DND-41 (cell line): ENCODE results near the gene LMAN1.

ENCODE experiments used
- ATAC-seq: fragments of 200-7000 bp; cut with Tn5 transposase; 3 replicates; pipeline ENCODE4 v1.9.1; 2021; ENCODE audit warnings: low read depth; ENCODE audit not compliant: insufficient read depth
- DNase-seq: peaks from one replicate; pipeline ENCODE4 v3.0.0-alpha.2; 2020
- H2AFZ ChIP-seq: 2 replicates; pipeline ENCODE4 v1.6.0; 2012; ENCODE audit warnings: low read depth, low read length
- H3K27ac ChIP-seq: 2 replicates; pipeline ENCODE4 v1.5.1; 2012; ENCODE audit warnings: low read length, inconsistent platforms
- H3K27me3 ChIP-seq: fragments of 200-600 bp; sonication (generic); 2 replicates; pipeline ENCODE4 v1.6.0; 2012; ENCODE audit warnings: low read length, mild to moderate bottlenecking, inconsistent platforms; ENCODE audit not compliant: insufficient read depth, poor library complexity
- H3K36me3 ChIP-seq: 2 replicates; pipeline ENCODE4 v1.5.1; 2012; ENCODE audit warnings: low read length, inconsistent platforms; ENCODE audit not compliant: insufficient read depth
- H3K4me1 ChIP-seq: 2 replicates; pipeline ENCODE4 v1.5.1; 2012; ENCODE audit warnings: mild to moderate bottlenecking, low read length; ENCODE audit not compliant: insufficient read depth
- H3K4me2 ChIP-seq: 2 replicates; pipeline ENCODE4 v1.6.0; 2012; ENCODE audit warnings: mild to moderate bottlenecking, moderate library complexity, low read length, inconsistent platforms; ENCODE audit not compliant: insufficient read depth
- H3K4me3 ChIP-seq, 2 experiments: fragments of 200-600 bp in 1 of 2; shearing (Covaris generic) in 1 of 2; 2 replicates each; pipeline ENCODE4 v1.5.1; 2012 to 2016; ENCODE audit warnings: inconsistent platforms in 2 of 2, low read length in 2 of 2, mild to moderate bottlenecking in 2 of 2, low read depth in 1 of 2, moderate library complexity in 1 of 2
- H3K79me2 ChIP-seq: 2 replicates; pipeline ENCODE4 v1.6.0; 2012; ENCODE audit warnings: low read length, inconsistent platforms; ENCODE audit not compliant: insufficient read depth
- H3K9ac ChIP-seq: 2 replicates; pipeline ENCODE4 v1.6.0; 2012; ENCODE audit warnings: low read depth, mild to moderate bottlenecking, inconsistent platforms, low read length, moderate library complexity
- H3K9me3 ChIP-seq: 2 replicates; pipeline ENCODE4 v1.5.1; 2012; ENCODE audit warnings: low read length, moderate library complexity, mild to moderate bottlenecking, inconsistent platforms; ENCODE audit not compliant: insufficient read depth, severe bottlenecking
- H4K20me1 ChIP-seq: 2 replicates; pipeline ENCODE4 v1.6.0; 2012; ENCODE audit warnings: low read length; ENCODE audit not compliant: insufficient read depth
- EZH2 ChIP-seq: IDR thresholded peaks from 3 replicates; pipeline ENCODE4 v1.6.1; 2012; ENCODE audit warnings: borderline replicate concordance, low read depth, mild to moderate bottlenecking, moderate library complexity, low read length, inconsistent platforms; ENCODE audit not compliant: severe bottlenecking
- TF ChIP-seq, protein P1 (sequence below): IDR thresholded peaks from 2 replicates; pipeline ENCODE4 v1.5.1; 2012; ENCODE audit warnings: borderline replicate concordance, low read length, moderate library complexity, mild to moderate bottlenecking; ENCODE audit not compliant: poor library complexity, severe bottlenecking; ENCODE audit errors: extremely low read depth

LMAN1 gene

GRCh38 chr18:59387687-59388565, 28.9 kb upstream of the LMAN1 start:
- no peaks in the 10 kb centered on the region for H3K27me3 ChIP-seq

DNA sequence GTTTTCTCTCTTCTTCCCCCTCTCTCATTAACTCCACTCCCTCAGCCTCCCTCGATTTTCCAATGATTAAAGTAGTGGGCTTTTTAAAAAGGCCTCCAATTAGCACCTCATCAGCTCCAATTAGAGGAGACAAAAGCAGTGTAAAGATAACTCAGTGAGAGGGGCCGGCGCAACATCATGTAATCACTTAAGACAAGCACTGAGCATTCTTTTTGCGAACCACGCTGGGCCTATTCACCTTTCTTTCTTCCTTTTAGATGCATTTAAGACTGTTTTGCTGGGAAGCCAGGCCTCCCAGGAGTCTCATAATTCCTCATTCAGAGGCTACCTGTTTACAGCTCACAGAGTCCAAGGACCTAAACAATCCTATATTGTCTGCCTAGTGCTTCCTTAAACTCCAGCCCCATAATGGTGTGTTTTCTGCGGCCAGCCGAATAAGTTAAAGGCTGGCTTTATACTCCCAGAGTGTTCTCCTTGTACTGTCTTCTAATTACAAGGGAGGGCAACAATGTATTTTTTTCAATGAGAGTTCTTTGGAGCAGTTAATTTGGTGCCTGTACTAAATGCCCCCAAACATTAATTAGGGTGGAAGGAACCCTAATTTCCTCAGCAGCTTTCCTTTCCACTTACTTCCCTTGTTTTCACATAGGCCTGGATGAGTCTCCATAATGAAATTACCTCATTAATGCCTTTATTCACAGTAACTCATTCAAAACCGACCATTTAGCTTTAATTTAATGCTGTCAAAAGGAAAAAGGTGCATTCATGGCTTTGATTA, 28.0 kb upstream of the LMAN1 start:
- TF ChIP-seq EZH2: no peak
- TF ChIP-seq, protein P1, sequence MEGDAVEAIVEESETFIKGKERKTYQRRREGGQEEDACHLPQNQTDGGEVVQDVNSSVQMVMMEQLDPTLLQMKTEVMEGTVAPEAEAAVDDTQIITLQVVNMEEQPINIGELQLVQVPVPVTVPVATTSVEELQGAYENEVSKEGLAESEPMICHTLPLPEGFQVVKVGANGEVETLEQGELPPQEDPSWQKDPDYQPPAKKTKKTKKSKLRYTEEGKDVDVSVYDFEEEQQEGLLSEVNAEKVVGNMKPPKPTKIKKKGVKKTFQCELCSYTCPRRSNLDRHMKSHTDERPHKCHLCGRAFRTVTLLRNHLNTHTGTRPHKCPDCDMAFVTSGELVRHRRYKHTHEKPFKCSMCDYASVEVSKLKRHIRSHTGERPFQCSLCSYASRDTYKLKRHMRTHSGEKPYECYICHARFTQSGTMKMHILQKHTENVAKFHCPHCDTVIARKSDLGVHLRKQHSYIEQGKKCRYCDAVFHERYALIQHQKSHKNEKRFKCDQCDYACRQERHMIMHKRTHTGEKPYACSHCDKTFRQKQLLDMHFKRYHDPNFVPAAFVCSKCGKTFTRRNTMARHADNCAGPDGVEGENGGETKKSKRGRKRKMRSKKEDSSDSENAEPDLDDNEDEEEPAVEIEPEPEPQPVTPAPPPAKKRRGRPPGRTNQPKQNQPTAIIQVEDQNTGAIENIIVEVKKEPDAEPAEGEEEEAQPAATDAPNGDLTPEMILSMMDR: no peak
- no peak overlapping the region for H3K4me2 ChIP-seq
- H3K4me3 ChIP-seq: no peak overlapping the region
- H3K27me3 ChIP-seq: no peaks in the 10 kb centered on the region
- no peaks in the 10 kb centered on the region for H4K20me1 ChIP-seq
- H3K9me3 ChIP-seq: no peaks in the 10 kb centered on the region
- H3K36me3 ChIP-seq: no peaks in the 10 kb centered on the region
- DNase-seq (no peak), ATAC-seq (no peak)
- no peaks in the 10 kb centered on the region for H3K4me1 ChIP-seq
- no peak overlapping the region for H3K27ac ChIP-seq
- no peaks in the 10 kb centered on the region for H3K79me2 ChIP-seq
- no peak overlapping the region for H2AFZ ChIP-seq
- H3K9ac ChIP-seq: no peak overlapping the region

More at GRCh38 chr18:59387687-59388565, 28.9 kb upstream of the LMAN1 start:
- TF ChIP-seq, protein P1: no peak
- TF ChIP-seq EZH2: no peak
- DNase-seq (no peak), ATAC-seq (no peak)
- Histone ChIP-seq H3K36me3 (no peaks in the 10 kb centered on the region), H3K79me2 (no peaks in the 10 kb centered on the region), H3K4me3 (no peak overlapping the region), H4K20me1 (no peaks in the 10 kb centered on the region), H3K27ac (no peak overlapping the region), H3K4me1 (no peaks in the 10 kb centered on the region), H3K4me2 (no peak overlapping the region), H3K9me3 (no peaks in the 10 kb centered on the region), H2AFZ (no peak overlapping the region), H3K9ac (no peak overlapping the region)

DNA sequence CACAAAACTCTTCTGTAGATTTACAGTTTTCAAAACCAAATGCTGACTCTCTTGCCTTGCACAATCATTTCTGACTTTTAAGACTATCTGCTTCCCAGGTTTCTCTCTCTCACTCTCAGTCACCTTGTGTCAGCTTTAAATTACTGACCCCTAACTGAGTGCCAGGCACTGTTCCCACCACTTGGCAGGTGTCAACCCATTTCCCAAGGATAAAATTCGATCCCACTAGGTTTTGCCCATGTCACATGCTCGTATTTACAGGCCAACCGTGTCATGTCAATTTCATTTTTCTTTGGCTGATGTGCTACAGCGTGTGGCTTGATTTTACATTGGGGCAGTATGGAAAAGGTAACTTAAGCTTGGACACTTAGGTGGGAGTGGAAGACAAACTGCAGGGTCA, 26.1 kb upstream of the LMAN1 start:
- H3K4me1 ChIP-seq: no peaks in the 10 kb centered on the region
- no peaks in the 10 kb centered on the region for H3K36me3 ChIP-seq
- H3K27ac ChIP-seq: no peak overlapping the region
- TF ChIP-seq, protein P1: no peak
- TF ChIP-seq EZH2: no peak
- DNase-seq (no peak), ATAC-seq (no peak)
- no peak overlapping the region for H3K9ac ChIP-seq
- H3K9me3 ChIP-seq: no peaks in the 10 kb centered on the region
- H2AFZ ChIP-seq: no peak overlapping the region
- no peak overlapping the region for H3K4me3 ChIP-seq
- no peaks in the 10 kb centered on the region for H3K79me2 ChIP-seq
- no peaks in the 10 kb centered on the region for H4K20me1 ChIP-seq
- H3K4me2 ChIP-seq: no peak overlapping the region
- no peaks in the 10 kb centered on the region for H3K27me3 ChIP-seq
